DMS153 treated with DMSO at 0.1 percent for 48 hours (cell line): ENCODE results near the gene KIF22.

ENCODE experiments used
- DNase-seq: peaks from one replicate; lab custom pipeline; 2025; ENCODE audit not compliant: unreplicated experiment; lab: John Stamatoyannopoulos, UW

KIF22 gene

GRCh38 chr16:29836623-29837022, 46.1 kb downstream of the KIF22 start:
- no peak for DNase-seq

- no peak for DNase-seq
These were observed 47.3 kb downstream of the KIF22 start for GRCh38 chr16:29837841-29838240.

DNA sequence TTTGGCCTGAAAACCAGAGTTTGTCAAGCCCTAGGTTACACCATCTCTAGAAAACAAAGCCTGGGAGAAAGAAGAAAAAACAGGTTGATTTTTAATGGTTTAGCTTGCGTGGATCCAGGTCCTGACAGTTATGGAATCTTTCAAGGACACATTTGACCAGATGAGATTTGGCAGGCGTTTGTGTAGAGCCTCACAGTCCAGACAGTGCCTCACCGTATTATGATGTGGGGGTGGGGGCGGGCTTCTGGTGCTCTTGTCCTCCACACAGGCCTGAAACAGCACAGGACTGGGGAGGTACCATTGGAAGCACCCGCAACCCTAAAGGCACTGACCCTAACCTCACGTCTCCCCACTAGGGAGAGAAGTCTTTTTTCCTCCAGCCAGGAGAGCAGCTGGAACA, 49.3 kb downstream of the KIF22 start:
- DNase-seq: no peak

DNA sequence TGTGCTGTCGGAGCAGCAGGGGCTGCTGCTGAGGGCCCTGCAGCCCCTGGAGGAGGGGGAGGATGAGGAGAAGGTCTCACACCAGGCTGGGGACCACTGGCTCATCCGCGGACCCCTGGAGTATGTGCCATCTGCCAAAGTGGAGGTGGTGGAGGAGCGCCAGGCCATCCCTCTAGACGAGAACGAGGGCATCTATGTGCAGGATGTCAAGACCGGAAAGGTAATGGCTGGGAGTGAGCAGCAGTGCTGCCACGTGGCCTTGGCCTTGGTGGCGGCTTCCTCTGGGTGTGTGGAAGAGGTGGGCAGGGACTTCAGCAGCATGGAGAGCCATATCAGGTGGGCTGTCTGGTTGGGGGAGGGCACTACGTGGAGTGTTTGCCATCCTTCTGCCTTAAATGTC, 49.7 kb downstream of the KIF22 start:
- DNase-seq: no peak

GRCh38 chr16:29841631-29842030, 51.1 kb downstream of the KIF22 start:
- no peak for DNase-seq

- no peak for DNase-seq
These were observed 52.3 kb downstream of the KIF22 start for GRCh38 chr16:29842732-29843346.

GRCh38 chr16:29843931-29844330, 53.4 kb downstream of the KIF22 start:
- DNase-seq: no peak

- no peak for DNase-seq
These were observed 54.2 kb downstream of the KIF22 start for GRCh38 chr16:29844575-29845331.

GRCh38 chr16:29845656-29846055, 55.1 kb downstream of the KIF22 start:
- DNase-seq: no peak

DNA sequence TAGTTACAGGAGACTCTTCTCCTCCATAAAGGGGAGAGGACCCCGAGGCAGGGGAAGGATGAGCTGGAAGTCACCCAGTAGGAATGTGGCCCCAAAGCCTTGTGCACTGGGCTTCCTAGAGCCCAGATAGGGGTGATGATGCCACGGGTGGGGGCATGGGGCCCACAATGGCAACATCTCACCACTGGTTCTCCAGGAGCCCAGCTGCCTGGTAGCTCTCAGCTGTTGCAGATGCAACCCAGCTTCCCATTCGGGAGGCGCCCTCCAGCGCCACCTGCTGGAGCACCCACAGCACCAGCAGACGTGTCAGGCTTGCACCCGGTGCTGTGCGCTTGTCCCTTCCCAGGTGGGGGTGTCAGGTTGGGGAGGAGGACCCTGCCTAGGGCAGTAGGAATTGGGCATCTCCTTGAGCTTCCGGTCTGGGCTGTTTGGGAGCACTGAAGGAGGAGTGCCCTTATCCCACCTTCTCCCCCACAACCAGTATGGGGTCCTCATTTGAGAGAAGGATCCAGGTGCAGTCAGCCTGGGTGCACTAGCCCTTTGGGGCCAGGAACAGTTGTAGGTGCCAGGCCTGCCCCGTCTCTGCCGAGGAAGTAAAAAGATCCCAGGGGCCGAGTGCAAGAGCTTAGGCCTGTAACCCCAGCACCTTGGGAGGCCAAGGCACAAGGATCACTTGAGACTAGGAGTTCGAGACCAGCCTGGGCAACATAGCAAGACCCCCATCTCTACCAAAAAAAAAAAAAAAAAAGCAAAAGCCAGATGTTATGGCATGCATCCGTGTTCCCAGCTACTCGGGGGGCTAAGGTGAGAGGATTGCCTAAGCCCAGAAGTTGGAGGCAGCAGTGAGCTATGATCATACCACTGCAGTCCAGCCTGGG, 58.1 kb downstream of the KIF22 start:
- peak; percentile 43 for DNase-seq

DNA sequence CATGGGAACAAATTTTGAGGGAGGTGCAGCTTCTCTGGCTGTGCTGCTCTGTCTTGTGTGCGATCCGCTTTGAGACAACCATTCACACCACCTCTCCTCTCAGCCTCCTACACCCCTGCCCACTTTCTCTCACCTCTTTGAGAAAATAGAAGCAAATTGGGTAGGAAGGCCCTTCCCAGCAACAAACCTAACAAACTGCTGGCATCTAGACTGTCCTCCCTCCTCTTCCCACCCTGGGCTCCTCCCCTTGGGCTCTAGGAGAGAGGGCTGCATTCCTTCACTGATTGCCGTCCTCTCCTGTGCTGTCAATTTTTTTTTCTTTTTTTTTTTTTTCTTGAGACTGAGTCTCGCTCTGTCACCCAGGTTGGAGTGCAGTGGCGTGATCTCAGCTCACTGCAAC, 59.0 kb downstream of the KIF22 start:
- DNase-seq: no peak

- no peak for DNase-seq
These were observed 60.4 kb downstream of the KIF22 start for GRCh38 chr16:29850998-29851397.

GRCh38 chr16:29852654-29853053, 62.1 kb downstream of the KIF22 start:
- DNase-seq: no peak

DNA sequence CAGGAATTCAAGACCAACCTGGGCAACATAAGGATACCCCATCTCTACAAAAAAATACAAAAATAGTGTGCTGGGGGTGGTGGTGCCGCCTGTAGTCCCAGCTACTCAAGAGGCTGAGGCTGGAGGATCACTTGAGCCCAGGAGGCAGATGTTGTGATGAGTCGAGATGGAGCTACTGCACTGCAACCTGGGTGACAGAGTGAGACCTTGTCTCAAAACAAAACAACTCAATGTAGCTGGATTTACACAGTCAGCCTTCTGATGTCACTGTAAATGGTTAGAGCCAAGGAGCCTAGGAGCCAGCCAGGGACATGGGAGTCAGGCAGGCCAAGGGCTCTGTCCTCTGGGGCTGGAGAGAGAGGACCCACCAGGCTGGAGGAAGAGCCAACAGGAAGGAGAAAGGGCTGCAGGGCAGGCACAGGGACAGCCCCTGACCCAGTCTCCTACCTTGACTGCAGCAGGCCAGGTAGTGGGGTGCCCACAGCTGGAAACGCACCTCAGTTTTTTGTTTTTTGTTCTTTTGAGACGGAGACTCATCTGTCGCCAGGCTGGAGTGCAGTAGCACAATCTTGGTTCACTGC, 64.1 kb downstream of the KIF22 start:
- no peak for DNase-seq
